Sigmoid colon (tissue), 7 donors: Measurements from ENCODE around the gene EXOC3L1. TPM values are rescaled to one million over a fixed set of nuclear protein-coding genes. Genes with fewer than 3 reads are reported as not detected.

Experiments
- DNase-seq: peaks from one replicate; pipeline ENCODE4 v3.0.0-alpha.2; 2019
- H3K27ac ChIP-seq, 4 donors: fragments of 200-600 bp; sonication (generic); one replicate each; pipeline ENCODE4 v1.5.1; 2016 to 2019; ENCODE audit warnings: mild to moderate bottlenecking in 1 of 4
- H3K27me3 ChIP-seq, 3 donors: fragments of 200-600 bp; sonication (generic); one replicate each; pipeline ENCODE4 v1.5.1; 2019; ENCODE audit warnings: mild to moderate bottlenecking in 1 of 3
- H3K36me3 ChIP-seq, 4 donors: fragments of 200-600 bp; sonication (generic); one replicate each; pipeline ENCODE4 v1.5.1; 2016 to 2019
- H3K4me1 ChIP-seq, 4 donors: fragments of 200-600 bp; sonication (generic); one replicate each; pipeline ENCODE4 v1.5.1; 2017 to 2019
- H3K4me3 ChIP-seq, 4 donors: fragments of 200-600 bp; sonication (generic); one replicate each; pipeline ENCODE4 v1.5.1; 2017 to 2019; ENCODE audit warnings: mild to moderate bottlenecking in 2 of 4, moderate library complexity in 1 of 4
- H3K9me3 ChIP-seq, 4 donors: fragments of 200-600 bp in 3 of 4; sonication (generic) in 3 of 4; one replicate each; pipeline versions ENCODE4 v1.5.1 to v1.6.1; 2013 to 2019
- EP300 ChIP-seq, 4 donors: sonication (generic); formaldehyde crosslinking; IDR thresholded peaks; one replicate each; pipeline ENCODE4 v1.6.1; 2017; ENCODE audit warnings: antibody characterized with exemption in 4 of 4
- POLR2A ChIP-seq, 2 donors: fragments of 450-650 bp; IDR thresholded peaks; one replicate each; pipeline ENCODE4 v1.6.1; 2016; ENCODE audit warnings: antibody characterized with exemption in 2 of 2, mild to moderate bottlenecking in 2 of 2, moderate library complexity in 2 of 2
- POLR2AphosphoS5 ChIP-seq, 4 donors: sonication (generic); formaldehyde crosslinking; IDR thresholded peaks; one replicate each; pipeline ENCODE4 v1.6.1; 2017; ENCODE audit warnings: antibody characterized with exemption in 4 of 4
- WGBS, 2 donors: extraction: QIAGEN DNeasy Blood & Tissue Kit; methylation state at CpG; one replicate each; pipeline ENCODE4 v1.1.7; 2013; 5-methylcytosine and 5-hydroxymethylcytosine counted together
- intact Hi-C: fragments of 100-400 bp; cut with DNase I; formaldehyde crosslinking; loops from one replicate; pipeline ENCODE4 v1.15.1; 2023
- polyA plus RNA-seq, 3 donors: library from polyadenylated mRNA; stranded (reverse); fragments of 200-250 nt; gene quantifications; one replicate each; pipeline ENCODE4 v1.2.3, GENCODE V29; 2013
- total RNA-seq, 4 donors: library from RNA; depleted of rRNA; stranded (reverse); fragments of >200 nt; gene quantifications; one replicate each; pipeline ENCODE4 v1.1.0, GENCODE V29; 2016
- TF ChIP-seq, protein P1 (sequence below), 4 experiments: fragments of 450-650 bp in 3 of 4; fragments of 200-600 bp in 1 of 4; IDR thresholded peaks; one replicate each; pipeline ENCODE4 v1.5.1; 2016 to 2019; ENCODE audit warnings: antibody characterized with exemption in 4 of 4, mild to moderate bottlenecking in 3 of 4, moderate library complexity in 2 of 4
- donor health status: healthy with polysubstance abuse.
- donor health status: Bipolar disorder and iron deficiency.
- donor health status: healthy.

Gene EXOC3L1
- total and polyA plus RNA-seq, 7 donors, result 1.1 to 8.4 (median 2.5) TPM

DNA sequence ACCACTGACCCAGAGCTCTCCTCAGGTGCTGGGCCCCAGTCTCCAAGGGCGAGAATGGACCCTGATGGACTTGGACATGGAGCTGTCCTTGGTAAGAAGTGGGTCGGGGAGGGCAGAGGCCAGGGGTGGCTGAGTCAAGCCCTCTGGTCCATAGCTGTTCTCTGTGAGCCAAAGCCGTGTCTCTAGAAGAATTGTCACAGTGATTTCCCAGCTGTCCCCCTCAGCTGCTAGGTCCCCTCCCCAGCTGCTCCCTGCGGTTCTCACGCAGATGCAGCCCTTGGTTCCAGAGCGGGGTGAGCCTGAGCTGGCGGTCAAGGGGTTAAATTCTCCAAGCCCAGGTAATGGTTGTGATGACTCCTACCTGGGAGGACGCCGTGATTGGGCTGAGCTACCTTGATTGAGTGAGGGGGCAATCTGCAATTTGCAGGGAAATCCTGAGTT is 20.9 kb downstream of the EXOC3L1 start:
- WGBS, 2 donors, result 55 to 71% methylated on average over 9 of the region's 9 CpGs
- Histone ChIP-seq H3K27ac (peak overlapping the region; percentile 87 to 95 (median 90)), H3K4me1 (peaks cover 0 to 64% (median 61%) of the 10 kb centered on the region in 4 donors)

DNA sequence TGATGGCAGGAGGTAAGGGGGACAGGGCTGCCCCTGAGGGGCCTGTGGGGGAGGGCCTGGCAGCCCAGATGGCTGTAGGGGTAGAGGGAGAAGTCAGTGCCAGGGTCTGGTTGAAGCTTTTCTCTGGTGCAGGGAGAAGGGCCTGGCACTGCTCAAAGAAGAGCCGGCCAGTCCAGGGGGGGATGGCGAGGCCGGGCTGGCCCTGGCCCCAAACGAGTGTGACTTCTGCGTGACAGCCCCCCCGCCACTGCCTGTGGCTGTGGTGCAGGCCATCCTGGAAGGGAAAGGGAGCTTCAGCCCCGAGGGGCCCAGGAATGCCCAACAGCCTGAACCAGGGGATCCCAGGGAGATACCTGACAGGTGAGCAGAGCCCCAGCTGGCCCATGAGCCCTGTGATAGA is 22.3 kb downstream of the EXOC3L1 start:
- no peak for DNase-seq
- Histone ChIP-seq H3K36me3 (no peaks in the 10 kb centered on the region), H3K27ac (peak overlapping the region in 1 of 4 donors; percentile 88), H3K4me1 (peaks cover 0 to 65% (median 64%) of the 10 kb centered on the region in 4 donors), H3K4me3 (no peak overlapping the region), H3K27me3 (peaks cover 33 to 38% (median 34%) of the 10 kb centered on the region in 3 donors), H3K9me3 (no peaks in the 10 kb centered on the region)
- 92 to 94% methylated on average over 7 of the region's 7 CpGs for WGBS, 2 donors
- intact Hi-C loops, result no loop called here
- TF ChIP-seq, protein P1, sequence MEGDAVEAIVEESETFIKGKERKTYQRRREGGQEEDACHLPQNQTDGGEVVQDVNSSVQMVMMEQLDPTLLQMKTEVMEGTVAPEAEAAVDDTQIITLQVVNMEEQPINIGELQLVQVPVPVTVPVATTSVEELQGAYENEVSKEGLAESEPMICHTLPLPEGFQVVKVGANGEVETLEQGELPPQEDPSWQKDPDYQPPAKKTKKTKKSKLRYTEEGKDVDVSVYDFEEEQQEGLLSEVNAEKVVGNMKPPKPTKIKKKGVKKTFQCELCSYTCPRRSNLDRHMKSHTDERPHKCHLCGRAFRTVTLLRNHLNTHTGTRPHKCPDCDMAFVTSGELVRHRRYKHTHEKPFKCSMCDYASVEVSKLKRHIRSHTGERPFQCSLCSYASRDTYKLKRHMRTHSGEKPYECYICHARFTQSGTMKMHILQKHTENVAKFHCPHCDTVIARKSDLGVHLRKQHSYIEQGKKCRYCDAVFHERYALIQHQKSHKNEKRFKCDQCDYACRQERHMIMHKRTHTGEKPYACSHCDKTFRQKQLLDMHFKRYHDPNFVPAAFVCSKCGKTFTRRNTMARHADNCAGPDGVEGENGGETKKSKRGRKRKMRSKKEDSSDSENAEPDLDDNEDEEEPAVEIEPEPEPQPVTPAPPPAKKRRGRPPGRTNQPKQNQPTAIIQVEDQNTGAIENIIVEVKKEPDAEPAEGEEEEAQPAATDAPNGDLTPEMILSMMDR (IDR thresholded peaks at IDR 0.05), result no peak
- no peak for TF ChIP-seq EP300 (IDR thresholded peaks at IDR 0.05)
- TF ChIP-seq POLR2AphosphoS5 (IDR thresholded peaks at IDR 0.05), result no peak
- TF ChIP-seq POLR2A (IDR thresholded peaks at IDR 0.05), result no peak

More for the DNA sequence above, 20.9 kb downstream of the EXOC3L1 start:
- Histone ChIP-seq H3K27me3 (peaks cover 19 to 24% (median 20%) of the 10 kb centered on the region in 3 donors), H3K4me3 (peak overlapping the region in 1 of 4 donors; percentile 56), H3K36me3 (no peaks in the 10 kb centered on the region), H3K9me3 (no peaks in the 10 kb centered on the region)
- intact Hi-C loops, result no loop called here
- no peak for DNase-seq
- TF ChIP-seq, protein P1 (IDR thresholded peaks at IDR 0.05), result no peak
- TF ChIP-seq EP300 (IDR thresholded peaks at IDR 0.05) (no peak), POLR2AphosphoS5 (IDR thresholded peaks at IDR 0.05) (no peak), POLR2A (IDR thresholded peaks at IDR 0.05) (no peak)

DNA sequence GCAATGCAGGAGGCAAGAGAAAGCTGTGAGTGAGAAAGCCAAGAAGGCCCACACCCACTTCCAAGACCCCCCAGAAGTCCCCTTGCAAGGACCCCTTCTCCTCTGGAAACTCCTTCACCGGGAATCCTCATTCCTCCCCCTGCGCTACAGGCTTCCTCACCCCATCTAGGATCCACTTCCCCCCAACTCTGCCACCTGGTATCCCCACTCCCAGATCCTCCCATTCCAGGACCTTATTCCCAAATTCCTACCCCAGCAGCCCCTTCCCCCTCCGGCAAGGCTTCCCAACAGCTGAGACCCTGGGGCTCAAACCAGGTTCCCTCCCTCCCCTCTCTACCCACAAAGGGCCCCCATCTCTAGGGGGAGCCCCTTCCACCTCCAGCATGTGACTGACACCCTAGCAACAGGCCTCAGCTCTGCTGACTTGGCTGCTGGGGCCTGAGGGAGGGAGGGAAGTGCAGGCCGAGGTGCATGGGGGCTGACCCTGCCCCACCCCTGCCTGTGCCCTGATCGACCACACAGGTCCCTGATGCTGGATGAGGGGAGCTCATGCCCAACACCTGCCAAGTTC is 23.3 kb downstream of the EXOC3L1 start:
- Histone ChIP-seq H3K27me3 (peaks cover 34 to 47% (median 43%) of the 10 kb centered on the region in 3 donors), H3K4me1 (peaks cover 0 to 75% (median 72%) of the 10 kb centered on the region in 4 donors), H3K27ac (peak overlapping the region in 1 of 4 donors; percentile 88), H3K9me3 (no peaks in the 10 kb centered on the region), H3K36me3 (no peaks in the 10 kb centered on the region), H3K4me3 (no peak overlapping the region)
- intact Hi-C loops, result no loop called here
- no peak for DNase-seq
- TF ChIP-seq, protein P1 (IDR thresholded peaks at IDR 0.05), result no peak
- no peak for TF ChIP-seq EP300 (IDR thresholded peaks at IDR 0.05)
- TF ChIP-seq POLR2A (IDR thresholded peaks at IDR 0.05), result no peak
- 76 to 90% methylated on average over 5 of the region's 5 CpGs for WGBS, 2 donors

DNA sequence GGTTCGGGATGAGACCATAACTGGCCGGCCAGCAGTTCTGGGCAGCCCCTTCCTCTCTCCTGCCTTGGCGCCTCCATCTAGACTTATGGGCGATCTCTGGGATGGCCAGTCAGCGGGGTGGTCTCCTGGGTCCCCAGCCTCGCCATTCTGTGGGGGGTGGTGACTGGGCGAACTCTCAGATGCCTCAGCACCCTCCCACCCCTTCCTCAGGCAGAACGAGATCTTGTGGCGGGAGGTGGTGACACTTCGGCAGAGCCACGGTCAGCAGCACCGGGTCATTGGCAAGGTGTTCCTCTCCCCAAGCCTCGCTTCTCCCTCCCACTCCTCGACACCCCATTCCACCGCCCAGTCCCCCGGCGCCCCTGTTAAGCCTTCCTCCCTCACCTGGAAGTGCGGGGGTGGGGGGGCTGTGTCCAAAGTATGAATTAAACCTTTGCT is 23.8 kb downstream of the EXOC3L1 start:
- DNase-seq, result no peak
- Histone ChIP-seq H3K4me1 (peaks cover 0 to 77% (median 73%) of the 10 kb centered on the region in 4 donors), H3K36me3 (no peaks in the 10 kb centered on the region), H3K27me3 (peaks cover 34 to 53% (median 46%) of the 10 kb centered on the region in 3 donors), H3K27ac (peak overlapping the region in 2 of 4 donors; percentile 6 to 88), H3K9me3 (no peaks in the 10 kb centered on the region), H3K4me3 (peak overlapping the region in 1 of 4 donors; percentile 47)
- WGBS, 2 donors, result 31 to 65% methylated on average over 18 of the region's 18 CpGs
- intact Hi-C loops, result no loop called here
- no peak for TF ChIP-seq POLR2AphosphoS5 (IDR thresholded peaks at IDR 0.05)
- no peak for TF ChIP-seq POLR2A (IDR thresholded peaks at IDR 0.05)
- TF ChIP-seq, protein P1 (IDR thresholded peaks at IDR 0.05), result no peak
- TF ChIP-seq EP300 (IDR thresholded peaks at IDR 0.05), result no peak
